Stimulated activated CD4-positive, alpha-beta T cell treated with anti-CD3 and anti-CD28 coated beads, Interleukin-15, amount 100 ng/mL, for 48 hours (primary cell): ENCODE measurements around the gene BPIFA1.

Experiments
- DNase-seq, 2 donors: peaks; one replicate each; pipeline ENCODE4 v3.0.0-alpha.2; 2020; ENCODE audit warnings: low read depth in 2 of 2

BPIFA1 gene

DNA sequence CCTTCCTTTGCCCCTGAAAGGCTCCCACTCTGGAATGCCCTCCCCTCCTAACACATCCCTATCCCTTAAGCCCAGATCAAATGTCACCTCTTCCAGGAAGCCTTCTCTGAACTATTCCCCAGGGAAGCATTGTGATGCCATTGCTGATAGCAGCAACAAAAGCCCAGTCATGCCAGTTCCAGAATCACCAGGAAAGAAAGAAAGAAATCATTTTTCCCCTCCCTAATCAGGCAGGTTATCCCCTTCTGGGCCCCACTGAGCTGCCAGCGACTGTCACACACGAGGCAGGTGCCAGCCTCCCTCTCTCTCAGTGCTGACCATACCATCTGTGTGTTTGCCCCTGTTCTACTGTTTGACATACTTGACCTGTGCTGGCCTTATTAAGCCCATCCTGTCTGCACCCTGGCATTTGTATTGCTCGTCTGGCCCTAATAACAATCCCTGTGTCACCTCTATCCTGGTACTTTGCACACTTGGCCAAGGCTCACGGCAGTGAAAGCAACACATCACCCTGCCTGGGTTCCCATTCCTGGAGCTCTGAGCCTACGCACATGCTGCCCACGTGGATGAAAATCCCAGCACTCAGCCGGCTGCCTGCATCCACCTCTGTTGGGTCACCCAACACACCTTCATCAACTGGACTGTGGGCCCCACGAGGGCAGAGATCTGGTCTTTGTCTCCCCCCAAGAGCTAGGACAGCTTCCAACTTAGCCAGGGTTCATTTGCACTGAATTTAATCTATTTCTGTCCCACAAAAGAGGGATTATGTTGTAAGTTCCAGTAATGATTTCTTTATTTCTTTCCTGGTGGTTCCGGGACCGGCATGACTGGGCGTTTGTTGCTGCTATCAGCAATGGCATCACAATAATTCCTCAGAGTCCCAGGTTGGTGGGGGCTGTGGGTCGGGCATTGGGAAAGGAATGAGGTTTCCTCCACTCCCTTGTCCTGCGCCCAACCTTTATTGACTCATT is 42.0 kb downstream of the BPIFA1 start:
- no peak for DNase-seq

DNA sequence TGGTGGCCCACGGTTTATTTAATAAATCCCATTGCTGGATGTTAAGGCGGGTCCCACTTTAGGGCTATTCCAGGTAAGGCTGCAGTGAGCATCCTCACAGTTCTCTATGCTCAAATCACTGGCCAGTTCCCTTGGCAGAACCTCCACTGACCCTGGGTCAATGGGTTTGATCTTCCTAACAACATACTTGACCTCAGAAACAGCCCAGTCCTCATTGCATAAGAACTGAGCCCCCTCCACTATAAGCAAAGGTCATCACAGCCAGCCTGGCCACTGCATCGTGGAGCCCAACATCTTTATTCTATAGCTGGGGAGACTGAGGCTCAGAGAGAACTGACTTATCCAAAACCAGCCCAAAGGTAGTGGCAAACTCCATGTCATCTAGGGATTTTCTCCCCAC is 42.9 kb downstream of the BPIFA1 start:
- no peak for DNase-seq

- DNase-seq, result no peak
These were observed 43.6 kb downstream of the BPIFA1 start for GRCh38 chr20:33279261-33279910.

DNA sequence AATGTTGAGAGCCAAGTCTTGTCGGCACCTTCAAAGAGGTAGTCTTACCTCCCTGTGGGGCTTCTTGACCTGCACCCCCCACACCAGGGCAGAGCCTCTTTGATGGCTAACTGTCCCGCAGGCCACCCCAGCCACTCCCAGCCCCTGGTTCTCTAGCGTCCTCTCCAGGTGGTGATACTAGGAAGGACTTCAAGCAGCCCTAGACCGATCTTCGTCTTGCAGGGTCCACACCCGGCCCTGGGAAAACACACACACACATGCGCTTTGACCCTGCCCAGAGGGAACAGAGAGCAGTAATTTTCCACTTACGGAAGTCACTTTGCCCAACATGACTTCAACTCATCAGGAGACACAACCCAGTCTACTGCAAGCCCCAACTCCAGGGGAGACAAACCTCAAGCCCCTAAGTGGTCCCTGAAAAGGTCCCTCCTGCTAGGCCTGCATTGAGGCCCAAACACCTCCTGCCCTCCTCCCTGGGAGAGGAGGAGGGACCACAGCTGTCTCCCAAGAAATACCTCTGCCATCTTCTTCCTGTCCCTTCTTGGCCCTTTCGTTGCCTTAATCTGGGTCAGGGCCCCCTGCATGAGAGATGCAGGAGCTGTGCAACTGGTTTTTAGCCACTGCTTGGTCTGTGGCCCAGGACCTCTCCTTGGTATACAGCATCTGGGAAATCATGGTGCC is 44.3 kb downstream of the BPIFA1 start:
- no peak for DNase-seq

- no peak for DNase-seq
These were observed 45.0 kb downstream of the BPIFA1 start for GRCh38 chr20:33280775-33281174.

DNA sequence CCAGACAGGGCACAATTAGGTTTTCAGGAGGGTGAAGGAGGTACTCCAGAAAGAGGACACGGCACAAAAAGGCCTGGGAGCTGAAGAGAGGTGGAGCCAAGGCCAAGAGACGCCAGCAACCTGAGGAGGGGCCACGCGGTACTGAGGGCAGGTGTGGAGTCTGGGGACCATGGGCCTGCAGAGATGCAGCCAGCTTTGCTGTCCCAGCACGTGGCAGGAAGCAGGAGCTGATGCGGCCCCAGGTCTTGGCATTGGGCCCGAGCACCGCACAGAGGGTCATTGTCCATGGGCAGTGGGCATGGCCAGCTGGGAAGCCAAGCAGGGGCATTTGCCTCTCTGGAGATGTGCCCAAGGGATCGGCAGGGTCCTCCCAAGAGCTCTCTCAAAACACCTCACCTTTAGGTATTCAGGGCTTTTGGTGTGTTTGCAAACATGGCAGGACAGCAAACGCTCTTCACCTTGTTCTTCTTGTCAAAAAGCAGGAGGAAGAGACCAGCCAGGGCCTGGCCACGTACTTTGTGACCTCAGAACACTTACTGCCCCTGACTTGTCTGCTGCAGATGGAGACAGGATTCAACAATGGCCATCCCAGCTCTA is 45.9 kb downstream of the BPIFA1 start:
- DNase-seq, result no peak

DNA sequence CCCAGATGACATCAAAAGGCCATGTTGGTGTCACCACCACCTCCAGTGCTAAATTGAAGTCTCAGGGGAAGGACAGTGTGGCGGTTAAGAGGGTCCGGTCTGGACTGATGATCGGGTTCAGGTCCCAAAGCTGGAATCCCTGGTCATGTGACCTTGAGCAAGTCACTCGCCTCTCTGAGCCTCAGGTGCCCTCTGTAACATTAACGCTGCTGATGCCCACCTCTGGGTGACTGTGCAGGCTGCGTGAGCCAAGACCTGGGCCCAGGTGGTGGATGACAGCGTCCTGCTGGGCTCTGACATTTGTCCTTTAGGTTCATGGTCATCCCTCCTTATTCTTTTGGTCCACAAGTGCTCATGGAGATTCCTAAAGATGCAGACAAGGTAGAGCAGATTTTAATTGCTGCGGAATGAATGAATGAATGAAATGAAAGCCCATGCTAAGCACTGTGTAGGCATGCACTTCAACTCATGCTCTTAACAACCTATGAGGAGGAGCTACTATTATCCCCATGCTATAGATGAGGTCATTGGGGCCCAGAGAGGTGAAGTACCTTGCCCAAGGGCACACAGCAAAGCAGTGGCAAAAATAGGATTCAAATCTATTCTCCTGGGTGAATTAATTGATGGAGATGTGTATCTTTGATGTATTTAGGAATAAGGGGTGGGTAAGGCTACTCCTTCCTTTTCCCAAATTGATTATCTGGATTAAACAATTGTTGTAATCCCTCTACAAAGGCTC is 46.6 kb downstream of the BPIFA1 start:
- no peak for DNase-seq

DNA sequence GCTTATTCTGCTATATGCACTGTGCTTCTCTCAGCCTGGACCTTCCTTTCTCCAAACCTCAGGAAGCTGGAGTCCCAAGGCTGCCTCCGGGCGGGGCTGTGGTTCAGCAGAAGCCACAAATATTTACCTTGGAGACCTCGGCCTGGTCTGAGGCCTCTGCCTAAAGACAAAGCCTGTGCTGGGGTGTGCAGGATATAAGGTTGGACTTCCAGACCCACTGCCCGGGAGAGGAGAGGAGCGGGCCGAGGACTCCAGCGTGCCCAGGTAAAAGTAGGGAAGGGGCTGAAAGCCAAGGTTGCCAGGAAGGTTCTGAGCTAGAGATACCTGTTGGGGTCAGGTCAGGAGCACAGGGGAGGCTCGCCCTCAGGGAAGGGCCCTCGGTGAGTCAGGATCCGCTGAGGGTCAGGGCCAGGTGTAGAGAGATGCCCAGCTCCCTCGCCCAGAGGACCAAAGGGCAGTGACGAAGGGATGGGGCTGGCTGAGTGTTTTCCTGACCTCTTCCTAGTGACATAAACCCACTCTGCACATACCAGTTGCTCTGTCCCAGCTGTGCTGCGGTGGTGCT is 47.3 kb downstream of the BPIFA1 start, which contains the start of gene BPIFB1:
BPIFB1 (plus strand) TSS at position 224 of the 565 bp plus-strand sequence. CDS start 2,860 bp downstream, outside the sequence.
- no peak for DNase-seq

DNA sequence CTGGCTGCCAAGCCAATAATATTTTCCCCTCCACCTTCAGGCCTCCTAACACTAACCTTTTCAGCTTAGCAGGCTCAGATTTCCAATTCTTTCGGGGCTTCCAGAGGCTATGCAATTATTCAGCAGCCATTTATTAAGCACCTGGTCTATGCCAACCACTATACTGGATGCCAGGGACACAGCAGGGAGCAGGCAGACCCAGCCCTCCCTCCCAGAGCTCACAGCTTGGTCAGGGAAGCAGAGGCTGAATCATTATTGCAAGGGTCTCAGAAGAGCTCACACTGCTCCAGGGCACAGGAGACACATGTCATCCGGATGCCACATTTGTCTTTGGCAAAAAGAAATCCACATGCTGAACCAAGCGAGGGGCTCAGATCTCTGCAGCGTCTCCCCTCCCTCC is 48.5 kb downstream of the BPIFA1 start:
- DNase-seq, result no peak

DNA sequence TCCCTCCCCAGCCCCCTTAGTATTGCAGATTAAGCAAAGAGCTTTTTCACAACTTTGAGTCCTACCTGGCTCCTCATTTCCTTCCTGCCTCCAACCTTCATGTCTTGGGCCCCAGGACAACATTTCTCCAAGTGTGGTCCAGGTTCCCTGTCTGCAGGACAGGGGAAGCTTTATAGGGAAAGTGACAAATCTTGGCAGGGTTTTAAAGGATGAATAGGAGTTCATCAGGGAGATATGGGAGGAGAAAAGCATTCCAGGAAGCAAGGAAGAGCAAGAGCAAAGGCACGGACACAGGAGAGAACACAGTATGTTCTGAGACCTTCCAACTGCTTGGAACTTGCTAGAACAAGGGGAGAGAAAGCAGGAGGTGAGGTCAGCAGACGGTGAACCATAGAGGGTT is 49.1 kb downstream of the BPIFA1 start:
- no peak for DNase-seq

DNA sequence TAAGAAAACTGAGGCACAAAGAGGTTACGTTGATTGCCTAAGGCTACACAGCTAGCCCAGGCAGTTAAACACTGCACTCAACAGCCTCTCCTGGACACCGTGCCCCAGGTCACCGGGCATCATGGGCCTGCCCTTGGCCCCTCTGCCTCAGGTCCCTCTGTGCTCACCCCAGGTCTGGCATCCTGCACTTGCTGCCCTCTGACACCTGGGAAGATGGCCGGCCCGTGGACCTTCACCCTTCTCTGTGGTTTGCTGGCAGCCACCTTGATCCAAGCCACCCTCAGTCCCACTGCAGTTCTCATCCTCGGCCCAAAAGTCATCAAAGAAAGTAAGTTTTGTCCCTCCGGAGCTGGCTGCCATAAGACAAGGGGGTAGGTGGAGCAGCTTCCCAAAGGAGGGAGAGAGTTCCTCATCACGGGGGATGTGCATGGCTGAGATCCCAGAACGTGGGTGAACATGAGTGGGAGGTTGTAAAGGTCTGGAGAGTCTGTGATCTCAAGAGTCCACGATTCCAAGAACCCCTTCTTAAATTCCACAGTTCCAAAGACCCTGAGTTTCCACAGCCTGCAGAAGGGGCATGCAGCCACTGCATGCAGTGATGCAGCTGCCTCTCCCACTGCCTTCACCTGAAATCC is 50.2 kb downstream of the BPIFA1 start:
- no peak for DNase-seq

GRCh38 chr20:33287884-33288283 is 52.1 kb downstream of the BPIFA1 start:
- no peak for DNase-seq

GRCh38 chr20:33290852-33291251 is 55.1 kb downstream of the BPIFA1 start:
- no peak for DNase-seq

DNA sequence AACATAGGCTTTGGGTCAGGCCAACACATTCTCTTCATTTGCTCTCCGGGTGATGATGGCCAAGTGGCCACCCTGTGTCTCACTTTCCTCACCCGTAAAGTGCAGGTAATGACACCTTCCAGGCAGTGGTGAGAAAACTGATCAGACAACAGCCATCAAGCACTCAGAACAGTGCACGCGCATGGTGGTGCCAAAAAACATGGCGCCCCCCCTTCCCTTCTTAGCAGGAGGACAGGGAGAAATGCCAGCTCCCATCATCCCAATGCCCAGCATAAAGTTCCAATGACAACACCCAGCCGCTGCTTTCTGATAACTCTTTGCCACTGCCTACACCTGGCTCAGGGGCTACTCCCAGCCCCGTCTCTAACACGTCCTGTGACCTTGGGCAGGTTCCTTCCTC is 55.6 kb downstream of the BPIFA1 start:
- DNase-seq, result no peak

DNA sequence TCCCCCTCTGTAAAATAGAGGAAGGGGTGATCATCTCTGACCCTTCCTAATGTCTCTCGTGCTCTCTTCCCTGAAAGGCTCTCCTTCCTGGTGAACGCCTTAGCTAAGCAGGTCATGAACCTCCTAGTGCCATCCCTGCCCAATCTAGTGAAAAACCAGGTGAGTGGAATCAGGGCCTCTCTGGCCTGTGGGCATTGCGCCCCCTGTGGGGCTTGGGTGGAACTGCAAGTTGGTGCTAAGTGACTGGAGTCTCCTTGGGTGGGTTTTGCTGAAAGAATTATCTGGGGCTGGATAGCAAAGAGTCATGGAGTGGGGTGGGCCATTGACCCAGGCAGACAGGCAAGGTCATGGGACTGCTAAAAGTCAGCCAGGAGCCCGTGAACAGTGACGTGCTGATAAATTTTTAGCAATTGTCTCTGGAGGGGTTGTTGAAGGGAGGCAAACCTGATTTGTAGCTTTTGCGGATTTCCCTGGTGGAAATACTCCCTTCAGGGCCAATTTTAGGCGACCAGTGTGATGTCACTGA is 56.1 kb downstream of the BPIFA1 start:
- DNase-seq, result peak; percentile 34 to 52
